ENCODE data around the gene LETM1.

- TF ChIP-seq POLR2A (IDR thresholded peaks at IDR 0.05; ENCODE audit: low read depth, low read length) (no peak), CTCF (IDR thresholded peaks at IDR 0.05; ENCODE audit: extremely low read depth in 1 of 2, insufficient read depth in 1 of 2, low read depth in 1 of 2, low read length in 2 of 2) (no peak), POLR2AphosphoS5 (IDR thresholded peaks at IDR 0.05; ENCODE audit: insufficient read depth, low read depth, low read length) (no peak), EZH2 (IDR thresholded peaks at IDR 0.05; ENCODE audit: borderline replicate concordance, low read depth, low read length, severe bottlenecking) (no peak), MAX (IDR thresholded peaks at IDR 0.05; ENCODE audit: insufficient read depth, insufficient read length) (no peak), FOS (IDR thresholded peaks at IDR 0.05; ENCODE audit: borderline replicate concordance, insufficient read depth, low read length) (no peak), GATA2 (IDR thresholded peaks at IDR 0.05; ENCODE audit: insufficient read depth, insufficient read length, low read depth, low read length) (no peak)
Observed at GRCh38 chr4:1815997-1816860, 39.7 kb downstream of the LETM1 start.

Data from endothelial cell of umbilical vein (primary cell).